Measurements from ENCODE around the gene TYROBP. TPM values are rescaled to one million over a fixed set of nuclear protein-coding genes. Genes with fewer than 3 reads are reported as not detected.
"Not testable (repeated sequence)": the region's sequence is repeated elsewhere in the genome, so short reads cannot be mapped to it uniquely, and the experiment has no call there.

The TYROBP gene
- total RNA-seq, 1 experiment from 2014 or later, result not detected

DNA sequence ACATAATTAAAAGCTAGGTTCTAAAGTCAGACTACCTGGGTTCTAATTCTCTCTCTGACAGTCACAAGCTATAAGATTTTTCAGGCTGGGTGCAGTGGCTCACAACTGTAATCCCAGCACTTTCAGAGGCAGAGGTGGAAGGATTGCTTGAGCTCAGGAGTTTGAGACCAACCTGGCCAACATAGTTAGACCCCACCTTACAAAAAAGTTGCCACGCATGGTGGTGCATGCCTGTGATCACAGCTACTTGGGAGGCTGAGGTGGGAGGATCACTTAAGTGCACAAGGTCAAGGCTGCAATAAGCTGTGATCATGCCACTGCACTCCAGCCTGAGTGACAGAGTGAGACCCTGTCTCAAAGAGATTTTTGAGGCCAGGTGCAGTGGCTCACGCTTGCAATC lies 13.8 kb downstream of the TYROBP start:
- H3K9me3 ChIP-seq (ENCODE audit: low read depth, low read length, poor library complexity, severe bottlenecking), result no peaks in the 10 kb centered on the region
- peaks cover 8% of the 10 kb centered on the region for H3K4me1 ChIP-seq (ENCODE audit: insufficient read depth, low read length, poor library complexity, severe bottlenecking)
- H3K27me3 ChIP-seq (replicated peaks; ENCODE audit: insufficient read depth, low read depth, low read length, poor library complexity), result no peaks in the 10 kb centered on the region
- H3K36me3 ChIP-seq (ENCODE audit: insufficient read depth, low read length, poor library complexity, severe bottlenecking), result peaks cover 35% of the 10 kb centered on the region
- H3K4me3 ChIP-seq (ENCODE audit: low read depth, low read length, poor library complexity, severe bottlenecking), result no peak overlapping the region
- intact Hi-C loops (cut with micrococcal nuclease; ENCODE audit: unreplicated experiment), result no loop called here
- H3K27ac ChIP-seq (ENCODE audit: low read depth, low read length, poor library complexity, severe bottlenecking), result no peak overlapping the region
- CTCF ChIA-PET, result no interaction called here
- no TSS peak for BruUV-seq (replicated peaks)
- POLR2A ChIA-PET (ENCODE audit: low non-redundant PET), result no interaction called here
- DNase-seq (ENCODE audit: low spot score), result no peak
- TF ChIP-seq EZH2 (IDR thresholded peaks at IDR 0.05; ENCODE audit: borderline replicate concordance, low read depth, low read length, poor library complexity, severe bottlenecking), result no peak
- no peak for TF ChIP-seq CTCF (conservative IDR thresholded peaks at IDR 0.05; ENCODE audit: low read depth, low read length)

DNA sequence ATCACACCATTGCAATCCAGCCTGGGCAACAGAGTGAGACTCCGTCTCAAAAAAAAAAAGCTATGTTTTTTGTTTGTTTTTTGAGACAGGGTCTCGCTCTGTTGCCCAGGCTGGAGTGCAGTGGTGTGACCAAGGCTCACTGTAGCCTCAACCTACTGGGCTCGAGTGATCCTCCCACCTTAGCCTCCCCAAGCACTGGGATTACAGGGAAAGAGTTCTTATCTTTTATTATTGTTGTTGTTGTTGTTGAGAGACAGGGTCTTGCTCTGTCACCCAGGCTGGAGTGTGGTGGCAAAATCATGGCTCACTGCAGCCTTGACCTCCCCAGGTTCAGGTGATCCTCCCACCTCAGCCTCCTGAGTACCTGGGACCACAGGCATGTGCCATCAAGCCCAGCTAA lies 16.3 kb downstream of the TYROBP start:
- intact Hi-C loops (cut with micrococcal nuclease; ENCODE audit: unreplicated experiment); H3K27ac ChIP-seq (ENCODE audit: low read depth, low read length, poor library complexity, severe bottlenecking); POLR2A ChIA-PET (ENCODE audit: low non-redundant PET); DNase-seq (ENCODE audit: low spot score); BruUV-seq (replicated peaks); CTCF ChIA-PET; H3K4me1 ChIP-seq (ENCODE audit: insufficient read depth, low read length, poor library complexity, severe bottlenecking); H3K9me3 ChIP-seq (ENCODE audit: low read depth, low read length, poor library complexity, severe bottlenecking); H3K27me3 ChIP-seq (replicated peaks; ENCODE audit: insufficient read depth, low read depth, low read length, poor library complexity); H3K4me3 ChIP-seq (ENCODE audit: low read depth, low read length, poor library complexity, severe bottlenecking): not testable (repeated sequence)
- H3K36me3 ChIP-seq (ENCODE audit: insufficient read depth, low read length, poor library complexity, severe bottlenecking), result peaks cover 36% of the 10 kb centered on the region

DNA sequence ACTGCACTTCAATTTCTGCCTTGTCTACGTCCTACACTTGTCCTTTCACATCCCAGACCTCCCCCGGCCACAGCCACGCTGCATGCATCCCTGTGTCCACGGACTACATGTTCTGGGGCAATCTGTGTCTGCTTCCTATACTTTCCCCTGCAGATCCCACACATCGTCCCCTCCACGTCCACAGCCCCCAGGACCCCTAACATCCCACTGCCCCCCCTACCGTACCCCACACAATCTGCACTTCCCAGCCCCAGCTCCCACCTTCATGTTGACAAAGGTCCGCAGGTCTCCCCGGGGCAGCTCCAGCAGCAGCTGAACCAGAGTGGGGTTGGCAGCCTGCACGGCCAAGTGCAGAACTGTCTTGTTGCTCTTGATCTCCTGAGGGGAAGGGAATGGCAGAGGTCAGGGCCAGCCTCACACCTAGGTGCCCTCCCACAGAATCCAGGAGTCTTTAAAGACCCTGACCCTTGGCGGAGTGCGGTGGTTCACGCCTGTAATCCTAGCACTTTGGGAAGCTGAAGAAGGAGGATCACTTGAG lies 17.9 kb downstream of the TYROBP start:
- ChIA-PET POLR2A (ENCODE audit: low non-redundant PET) (no interaction called here), CTCF (no interaction called here)
- peaks cover 27% of the 10 kb centered on the region for H3K36me3 ChIP-seq (ENCODE audit: insufficient read depth, low read length, poor library complexity, severe bottlenecking)
- H3K27me3 ChIP-seq (replicated peaks; ENCODE audit: insufficient read depth, low read depth, low read length, poor library complexity), result no peaks in the 10 kb centered on the region
- H3K4me3 ChIP-seq (ENCODE audit: low read depth, low read length, poor library complexity, severe bottlenecking), result no peak overlapping the region
- TF ChIP-seq EZH2 (IDR thresholded peaks at IDR 0.05; ENCODE audit: borderline replicate concordance, low read depth, low read length, poor library complexity, severe bottlenecking) (no peak), CTCF (conservative IDR thresholded peaks at IDR 0.05; ENCODE audit: low read depth, low read length) (no peak)
- DNase-seq (ENCODE audit: low spot score), result no peak
- H3K9me3 ChIP-seq (ENCODE audit: low read depth, low read length, poor library complexity, severe bottlenecking), result no peaks in the 10 kb centered on the region
- H3K4me1 ChIP-seq (ENCODE audit: insufficient read depth, low read length, poor library complexity, severe bottlenecking), result no peaks in the 10 kb centered on the region
- BruUV-seq (replicated peaks), result no TSS peak
- intact Hi-C loops (cut with micrococcal nuclease; ENCODE audit: unreplicated experiment), result no loop called here
- no peak overlapping the region for H3K27ac ChIP-seq (ENCODE audit: low read depth, low read length, poor library complexity, severe bottlenecking)

- ChIA-PET POLR2A (ENCODE audit: low non-redundant PET) (no interaction called here), CTCF (no interaction called here)
- Histone ChIP-seq H3K27me3 (replicated peaks; ENCODE audit: insufficient read depth, low read depth, low read length, poor library complexity) (no peaks in the 10 kb centered on the region), H3K4me3 (ENCODE audit: low read depth, low read length, poor library complexity, severe bottlenecking) (no peak overlapping the region), H3K9me3 (ENCODE audit: low read depth, low read length, poor library complexity, severe bottlenecking) (no peaks in the 10 kb centered on the region), H3K27ac (ENCODE audit: low read depth, low read length, poor library complexity, severe bottlenecking) (no peak overlapping the region), H3K4me1 (ENCODE audit: insufficient read depth, low read length, poor library complexity, severe bottlenecking) (no peaks in the 10 kb centered on the region), H3K36me3 (ENCODE audit: insufficient read depth, low read length, poor library complexity, severe bottlenecking) (peaks cover 27% of the 10 kb centered on the region)
- BruUV-seq (replicated peaks), result no TSS peak
- no peak for DNase-seq (ENCODE audit: low spot score)
- intact Hi-C loops (cut with micrococcal nuclease; ENCODE audit: unreplicated experiment), result no loop called here
- TF ChIP-seq EZH2 (IDR thresholded peaks at IDR 0.05; ENCODE audit: borderline replicate concordance, low read depth, low read length, poor library complexity, severe bottlenecking), result no peak
- no peak for TF ChIP-seq CTCF (conservative IDR thresholded peaks at IDR 0.05; ENCODE audit: low read depth, low read length)
Measured at GRCh38 chr19:35889370-35890112, 18.6 kb downstream of the TYROBP start.
